ENCODE measurements around the gene IGFL3. TPM values are rescaled to one million over a fixed set of nuclear protein-coding genes. Genes with fewer than 3 reads are reported as not detected.

Gene IGFL3
- total RNA-seq, 4 donors from 2014 or later = 19.0 to 46.7 (median 24.9) TPM

- WGBS, 2 donors = 39 to 52% methylated on average over 4 of the region's 4 CpGs
- TF ChIP-seq POLR2A (IDR thresholded peaks at IDR 0.05) (no peak), CTCF (IDR thresholded peaks at IDR 0.05) (no peak)
- no peak for DNase-seq (ENCODE audit: low spot score in 2 of 2)
- no peak overlapping the region for H3K4me3 ChIP-seq (ENCODE audit: low read depth, poor library complexity, severe bottlenecking)
- intact Hi-C loops (cut with DNase I; ENCODE audit: low total_unique reads) = no loop called here
These were observed 8.1 kb upstream of the IGFL3 start for GRCh38 chr19:46132508-46133100.

GRCh38 chr19:46131485-46132143 is 7.1 kb upstream of the IGFL3 start:
- DNase-seq (ENCODE audit: low spot score in 2 of 2) = no peak
- H3K4me3 ChIP-seq (ENCODE audit: low read depth, poor library complexity, severe bottlenecking) = no peak overlapping the region
- TF ChIP-seq POLR2A (IDR thresholded peaks at IDR 0.05) = no peak
- TF ChIP-seq CTCF (IDR thresholded peaks at IDR 0.05) = no peak
- WGBS, 2 donors = 85 to 86% methylated on average over 10 of the region's 10 CpGs
- intact Hi-C loops (cut with DNase I; ENCODE audit: low total_unique reads) = no loop called here

- no peak for DNase-seq (ENCODE audit: low spot score in 2 of 2)
- intact Hi-C loops (cut with DNase I; ENCODE audit: low total_unique reads) = no loop called here
- 41 to 46% methylated on average over 2 of the region's 2 CpGs for WGBS, 2 donors
- no peak overlapping the region for H3K4me3 ChIP-seq (ENCODE audit: low read depth, poor library complexity, severe bottlenecking)
- no peak for TF ChIP-seq POLR2A (IDR thresholded peaks at IDR 0.05)
- no peak for TF ChIP-seq CTCF (IDR thresholded peaks at IDR 0.05)
These were observed 1.6 kb upstream of the IGFL3 start for GRCh38 chr19:46126086-46126580.

GRCh38 chr19:46125447-46125846 is 959 bp upstream of the IGFL3 start:
- WGBS, 2 donors = 42 to 43% methylated on average over 4 of the region's 4 CpGs
- intact Hi-C loops (cut with DNase I; ENCODE audit: low total_unique reads) = no loop called here
- TF ChIP-seq POLR2A (IDR thresholded peaks at IDR 0.05) = no peak
- TF ChIP-seq CTCF (IDR thresholded peaks at IDR 0.05) = no peak
- no peak overlapping the region for H3K4me3 ChIP-seq (ENCODE audit: low read depth, poor library complexity, severe bottlenecking)
- DNase-seq (ENCODE audit: low spot score in 2 of 2) = no peak

- no peak for TF ChIP-seq POLR2A (IDR thresholded peaks at IDR 0.05)
- TF ChIP-seq CTCF (IDR thresholded peaks at IDR 0.05) = no peak
- intact Hi-C loops (cut with DNase I; ENCODE audit: low total_unique reads) = no loop called here
- 50 to 57% methylated on average over 3 of the region's 3 CpGs for WGBS, 2 donors
- H3K4me3 ChIP-seq (ENCODE audit: low read depth, poor library complexity, severe bottlenecking) = no peak overlapping the region
- no peak for DNase-seq (ENCODE audit: low spot score in 2 of 2)
These were observed 6.4 kb downstream of the IGFL3 start for GRCh38 chr19:46118136-46118535.
